MCF 10A (cell line): ENCODE results near the gene CD300C. TPM values are rescaled to one million over a fixed set of nuclear protein-coding genes. Genes with fewer than 3 reads are reported as not detected.

ENCODE experiments used
- BruUV-seq: library from RNA; stranded (reverse); fragments of 400-500 nt; replicated peaks from 2 replicates; lab custom pipeline; 2021; lab: Mats Ljungman, UMichigan
- CTCF ChIA-PET: fragments of 300-600 bp; sonication (Branson Sonifier 250); formaldehyde crosslinking; extraction: SDS; loops from one replicate; lab custom pipeline; 2021; ENCODE audit warnings: antibody characterized with exemption, inconsistent platforms; lab: Yijun Ruan, JAX
- POLR2A ChIA-PET: fragments of 300-600, 350-650 bp; sonication (Branson Sonifier 250); formaldehyde crosslinking; extraction: SDS; loops from one replicate; lab custom pipeline; 2020; ENCODE audit warnings: antibody characterized with exemption, inconsistent platforms; lab: Yijun Ruan, JAX
- DNase-seq: peaks from one replicate; pipeline ENCODE4 v3.0.0-alpha.2; 2018; ENCODE audit not compliant: unreplicated experiment
- H3K27ac Mint-ChIP-seq: one replicate; pipeline ENCODE4 v1.8.0; 2022; ENCODE audit warnings: mild to moderate bottlenecking, low read depth, mixed read lengths; ENCODE audit not compliant: unreplicated experiment
- H3K27me3 Mint-ChIP-seq: one replicate; pipeline ENCODE4 v1.8.0; 2022; ENCODE audit warnings: mixed read lengths; ENCODE audit not compliant: insufficient read depth, unreplicated experiment
- H3K36me3 Mint-ChIP-seq: one replicate; pipeline ENCODE4 v1.8.0; 2022; ENCODE audit warnings: mild to moderate bottlenecking, moderate library complexity, mixed read lengths; ENCODE audit not compliant: insufficient read depth, unreplicated experiment
- H3K4me1 Mint-ChIP-seq: one replicate; pipeline ENCODE4 v1.8.0; 2022; ENCODE audit warnings: mixed read lengths; ENCODE audit not compliant: insufficient read depth, unreplicated experiment
- H3K4me3 Mint-ChIP-seq: one replicate; pipeline ENCODE4 v1.8.0; 2022; ENCODE audit warnings: mild to moderate bottlenecking, moderate library complexity, mixed read lengths; ENCODE audit not compliant: unreplicated experiment
- H3K9me3 Mint-ChIP-seq: one replicate; pipeline ENCODE4 v1.8.0; 2022; ENCODE audit warnings: mixed read lengths; ENCODE audit not compliant: unreplicated experiment
- CTCF ChIP-seq: fragments of 200-600 bp; IDR thresholded peaks from one replicate; pipeline ENCODE4 v1.8.0; 2022; ENCODE audit warnings: antibody characterized with exemption, mild to moderate bottlenecking; ENCODE audit not compliant: unreplicated experiment
- intact Hi-C: fragments of 100-400 bp; cut with micrococcal nuclease; formaldehyde crosslinking; loops from 2 replicates; pipeline ENCODE4 v1.14.1; 2022
- total RNA-seq: library from RNA; stranded (reverse); gene quantifications from 2 replicates; pipeline ENCODE4 v1.2.3, GENCODE V29; 2022

Gene CD300C
- total RNA-seq, 1 experiment from 2014 or later: not detected

GRCh38 chr17:74514632-74515334 is 31.1 kb downstream of the CD300C start:
- Mint-ChIP-seq H3K36me3 (peaks cover 19% of the 10 kb centered on the region), H3K9me3 (peaks cover 9% of the 10 kb centered on the region)
- intact Hi-C loops: no loop called here

DNA sequence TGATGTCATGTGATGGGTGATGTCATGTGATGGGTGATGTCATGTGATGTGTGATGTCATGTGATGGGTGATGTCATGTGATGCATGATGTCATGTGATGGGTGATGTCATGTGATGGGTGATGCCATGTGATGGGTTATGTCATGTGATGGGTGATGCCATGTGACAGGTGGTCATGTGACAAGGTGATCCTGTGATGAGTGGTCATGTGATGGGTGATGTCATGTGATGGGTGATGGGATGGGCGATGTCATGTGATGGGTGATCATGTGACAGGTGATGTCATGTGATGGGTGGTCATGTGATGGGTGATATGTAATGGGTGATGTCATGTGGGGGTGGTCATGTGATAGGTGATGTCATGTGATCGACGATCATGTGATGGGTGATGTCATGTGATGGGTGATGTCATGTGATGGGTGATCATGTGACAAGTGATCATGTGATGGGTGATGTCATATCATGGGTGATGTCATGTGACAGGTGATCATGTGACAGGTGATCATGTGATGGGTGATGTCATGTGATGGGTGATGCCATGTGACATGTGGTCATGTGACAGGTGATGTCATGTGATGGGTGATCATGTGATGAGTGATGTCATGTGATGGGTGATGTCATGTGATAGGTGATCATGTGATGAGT is 31.8 kb downstream of the CD300C start:
- Mint-ChIP-seq H3K4me3 (no peak overlapping the region), H3K9me3 (peaks cover 9% of the 10 kb centered on the region), H3K27me3 (no peaks in the 10 kb centered on the region), H3K36me3 (peaks cover 19% of the 10 kb centered on the region), H3K4me1 (peaks cover 5% of the 10 kb centered on the region), H3K27ac (peak overlapping the region; percentile 88)
- no TSS peak for BruUV-seq
- peak; percentile 60 for DNase-seq
- POLR2A ChIA-PET: interaction anchor here (0.8 kb wide), 1 partner anchor 72 kb away, joined by 3 read pairs; no protein-coding TSS in a partner anchor
- intact Hi-C loops: no loop called here
- TF ChIP-seq CTCF: no peak
- CTCF ChIA-PET: no interaction called here

More at GRCh38 chr17:74514632-74515334, 31.1 kb downstream of the CD300C start:
- POLR2A ChIA-PET: interaction anchor here (1.2 kb wide), 1 partner anchor 13 kb away, joined by 4 read pairs; no protein-coding TSS in a partner anchor
- Mint-ChIP-seq H3K27me3 (no peaks in the 10 kb centered on the region), H3K4me1 (peaks cover 5% of the 10 kb centered on the region), H3K4me3 (no peak overlapping the region), H3K27ac (peak overlapping the region; percentile 88)
- CTCF ChIA-PET: no interaction called here
- no peak for TF ChIP-seq CTCF
- DNase-seq: no peak
- BruUV-seq: no TSS peak

- Mint-ChIP-seq H3K27ac (no peak overlapping the region), H3K36me3 (peaks cover 19% of the 10 kb centered on the region), H3K4me3 (no peak overlapping the region), H3K9me3 (peaks cover 9% of the 10 kb centered on the region), H3K4me1 (peaks cover 5% of the 10 kb centered on the region), H3K27me3 (no peaks in the 10 kb centered on the region)
- TF ChIP-seq CTCF: no peak
- peak; percentile 68 for DNase-seq
- no TSS peak for BruUV-seq
- ChIA-PET CTCF (interaction anchor here (0.7 to 1.6 kb wide), 3 partner anchors 13 to 145 kb away, joined by 3 to 4 read pairs (median 4); no protein-coding TSS in a partner anchor), POLR2A (interaction anchor here (0.6 to 1.7 kb wide), 2 partner anchors 8 to 13 kb away, joined by 3 to 5 read pairs; no protein-coding TSS in a partner anchor)
- intact Hi-C loops: no loop called here
Measured at GRCh38 chr17:74512624-74513091, 33.3 kb downstream of the CD300C start.

- peaks cover 5% of the 10 kb centered on the region for H3K4me1 Mint-ChIP-seq
Measured at GRCh38 chr17:74512036-74512435, 33.9 kb downstream of the CD300C start.

More at GRCh38 chr17:74512036-74512435, 33.9 kb downstream of the CD300C start:
- H3K27me3 Mint-ChIP-seq: no peaks in the 10 kb centered on the region
- peaks cover 19% of the 10 kb centered on the region for H3K36me3 Mint-ChIP-seq
- H3K4me3 Mint-ChIP-seq: no peak overlapping the region
- no peak overlapping the region for H3K27ac Mint-ChIP-seq
- H3K9me3 Mint-ChIP-seq: peaks cover 9% of the 10 kb centered on the region
- CTCF ChIA-PET: interaction anchor here (0.7 to 1.6 kb wide), 3 partner anchors 12 to 144 kb away, joined by 3 to 4 read pairs (median 4); no protein-coding TSS in a partner anchor
- no peak for TF ChIP-seq CTCF
- intact Hi-C loops: no loop called here
- peak; percentile 62 for DNase-seq
- BruUV-seq: no TSS peak
- POLR2A ChIA-PET: interaction anchor here (0.6 to 1.7 kb wide), 3 partner anchors 9 to 57 kb away, joined by 3 to 5 read pairs (median 3); no protein-coding TSS in a partner anchor
